NCI-H1092 treated with DMSO at 0.1 percent for 48 hours (cell line): ENCODE measurements around the gene CLDN7.
A peak's percentile ranks its signal among the peaks of the same experiment; 100 is the strongest.

Experiments
- DNase-seq: peaks from one replicate; lab custom pipeline; 2025; lab: John Stamatoyannopoulos, UW

Gene CLDN7

DNA sequence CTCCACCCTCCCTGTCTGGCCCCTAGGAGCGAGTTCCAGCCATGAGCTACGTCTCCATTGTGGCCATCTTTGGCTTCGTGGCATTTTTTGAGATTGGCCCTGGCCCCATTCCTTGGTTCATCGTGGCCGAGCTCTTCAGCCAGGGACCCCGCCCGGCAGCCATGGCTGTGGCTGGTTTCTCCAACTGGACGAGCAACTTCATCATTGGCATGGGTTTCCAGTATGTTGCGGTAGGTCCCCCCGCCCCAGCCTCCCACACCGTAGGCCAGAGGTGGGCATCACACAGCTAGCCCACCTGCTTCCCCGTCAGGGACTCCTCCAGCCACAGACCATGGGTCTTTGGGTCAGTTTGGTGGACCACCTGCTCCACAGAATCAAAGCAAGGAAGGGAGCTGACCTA lies 23.4 kb upstream of the CLDN7 start:
- no peak for DNase-seq

DNA sequence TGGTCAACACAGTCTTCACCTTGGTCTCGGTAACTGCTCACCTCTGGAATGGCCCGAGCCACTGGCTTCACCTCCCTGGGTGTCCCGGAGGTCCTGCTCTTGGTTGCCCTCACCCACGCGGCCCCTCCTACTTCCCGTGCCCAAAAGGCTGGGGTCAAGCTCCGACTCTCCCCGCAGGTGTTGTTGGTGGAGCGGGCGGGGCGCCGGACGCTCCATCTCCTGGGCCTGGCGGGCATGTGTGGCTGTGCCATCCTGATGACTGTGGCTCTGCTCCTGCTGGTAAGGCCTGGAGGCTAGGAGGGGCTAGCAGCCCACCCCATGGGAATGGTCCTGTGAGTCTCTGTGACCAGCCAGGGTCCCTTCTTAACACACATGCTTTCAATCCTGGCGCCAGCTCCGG lies 22.6 kb upstream of the CLDN7 start:
- DNase-seq: no peak

DNA sequence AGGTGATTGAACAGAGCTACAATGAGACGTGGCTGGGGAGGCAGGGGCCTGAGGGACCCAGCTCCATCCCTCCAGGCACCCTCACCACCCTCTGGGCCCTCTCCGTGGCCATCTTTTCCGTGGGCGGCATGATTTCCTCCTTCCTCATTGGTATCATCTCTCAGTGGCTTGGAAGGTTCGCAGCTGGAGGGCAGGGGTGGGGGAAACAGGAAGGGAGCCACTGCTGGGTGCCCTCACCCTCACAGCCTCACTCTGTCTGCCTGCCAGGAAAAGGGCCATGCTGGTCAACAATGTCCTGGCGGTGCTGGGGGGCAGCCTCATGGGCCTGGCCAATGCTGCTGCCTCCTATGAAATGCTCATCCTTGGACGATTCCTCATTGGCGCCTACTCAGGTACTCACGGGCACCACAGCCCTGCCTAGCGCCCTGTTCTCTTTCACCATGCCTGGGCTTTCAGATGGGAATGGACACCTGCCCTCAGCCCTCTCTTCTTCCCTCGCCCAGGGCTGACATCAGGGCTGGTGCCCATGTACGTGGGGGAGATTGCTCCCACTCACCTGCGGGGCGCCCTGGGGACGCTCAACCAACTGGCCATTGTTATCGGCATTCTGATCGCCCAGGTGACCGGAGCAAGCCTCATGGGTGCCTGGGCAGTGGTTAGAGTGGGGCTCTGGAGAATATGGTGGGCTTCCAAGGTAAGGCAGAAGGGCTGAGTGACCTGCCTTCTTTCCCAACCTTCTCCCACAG lies 21.4 kb upstream of the CLDN7 start:
- DNase-seq: no peak

DNA sequence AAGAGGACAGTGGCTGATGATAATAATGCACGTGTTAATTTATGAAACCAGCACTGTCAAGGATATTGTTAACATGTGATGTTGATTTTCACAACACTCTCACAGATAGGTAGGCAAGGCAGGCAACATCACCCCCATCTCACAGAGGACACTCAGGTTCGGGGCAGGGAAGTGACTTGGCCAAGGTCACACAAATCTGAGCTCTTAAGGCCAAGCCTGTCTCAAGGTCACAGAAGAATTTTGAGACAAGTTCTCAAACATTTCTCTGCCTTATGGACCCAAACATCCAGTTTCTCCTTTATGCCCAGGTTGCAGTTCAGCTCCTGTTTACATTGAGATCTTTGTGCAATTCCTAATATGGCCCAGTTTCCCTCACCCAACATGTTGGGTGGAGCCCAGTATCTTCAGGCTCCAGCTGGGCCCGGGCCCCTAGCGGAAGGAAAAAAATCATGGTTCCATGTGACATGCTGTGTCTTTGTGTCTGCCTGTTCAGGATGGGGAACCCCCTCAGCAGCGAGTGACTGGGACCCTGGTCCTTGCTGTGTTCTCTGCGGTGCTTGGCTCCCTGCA lies 20.6 kb upstream of the CLDN7 start:
- DNase-seq: no peak

DNA sequence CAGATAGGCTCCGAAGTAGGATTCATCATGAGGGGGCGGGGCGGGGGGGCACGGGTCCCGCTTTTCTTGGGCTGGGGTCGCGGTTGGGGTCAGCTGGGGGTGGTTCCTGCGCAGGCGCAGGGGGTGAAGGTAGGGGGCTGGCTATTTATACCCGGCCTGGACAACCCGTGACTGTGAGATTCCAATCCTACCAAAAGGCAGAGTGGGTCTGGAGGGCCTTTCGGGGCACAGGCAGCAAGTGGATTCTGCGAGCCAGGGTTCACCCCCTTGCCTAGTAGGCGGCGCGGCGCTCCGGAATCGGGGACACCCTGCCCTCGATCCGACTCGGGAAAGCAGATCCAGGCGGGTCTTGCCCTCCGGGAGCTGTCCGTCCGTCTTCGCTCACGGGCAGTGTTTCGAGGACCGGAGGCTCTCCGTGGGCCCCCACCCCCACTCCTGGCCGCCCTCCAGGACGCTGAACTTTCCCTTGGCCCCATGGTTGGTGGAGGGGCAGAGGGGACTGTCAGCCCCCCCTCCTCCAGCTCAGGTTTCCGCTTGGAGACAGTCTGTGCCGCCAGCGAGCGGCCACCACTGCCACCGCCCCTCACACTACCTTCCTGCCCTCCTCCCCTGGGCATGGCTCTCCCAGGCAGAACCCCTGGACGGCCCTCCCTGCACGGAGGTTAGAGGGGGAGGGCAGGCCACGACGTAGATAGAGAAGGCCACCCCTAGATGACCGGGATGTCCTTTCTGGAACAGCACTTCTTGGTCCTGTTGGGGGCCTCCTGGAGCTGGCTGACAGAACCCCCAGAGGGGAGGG lies 19.9 kb upstream of the CLDN7 start:
- DNase-seq: no peak

DNA sequence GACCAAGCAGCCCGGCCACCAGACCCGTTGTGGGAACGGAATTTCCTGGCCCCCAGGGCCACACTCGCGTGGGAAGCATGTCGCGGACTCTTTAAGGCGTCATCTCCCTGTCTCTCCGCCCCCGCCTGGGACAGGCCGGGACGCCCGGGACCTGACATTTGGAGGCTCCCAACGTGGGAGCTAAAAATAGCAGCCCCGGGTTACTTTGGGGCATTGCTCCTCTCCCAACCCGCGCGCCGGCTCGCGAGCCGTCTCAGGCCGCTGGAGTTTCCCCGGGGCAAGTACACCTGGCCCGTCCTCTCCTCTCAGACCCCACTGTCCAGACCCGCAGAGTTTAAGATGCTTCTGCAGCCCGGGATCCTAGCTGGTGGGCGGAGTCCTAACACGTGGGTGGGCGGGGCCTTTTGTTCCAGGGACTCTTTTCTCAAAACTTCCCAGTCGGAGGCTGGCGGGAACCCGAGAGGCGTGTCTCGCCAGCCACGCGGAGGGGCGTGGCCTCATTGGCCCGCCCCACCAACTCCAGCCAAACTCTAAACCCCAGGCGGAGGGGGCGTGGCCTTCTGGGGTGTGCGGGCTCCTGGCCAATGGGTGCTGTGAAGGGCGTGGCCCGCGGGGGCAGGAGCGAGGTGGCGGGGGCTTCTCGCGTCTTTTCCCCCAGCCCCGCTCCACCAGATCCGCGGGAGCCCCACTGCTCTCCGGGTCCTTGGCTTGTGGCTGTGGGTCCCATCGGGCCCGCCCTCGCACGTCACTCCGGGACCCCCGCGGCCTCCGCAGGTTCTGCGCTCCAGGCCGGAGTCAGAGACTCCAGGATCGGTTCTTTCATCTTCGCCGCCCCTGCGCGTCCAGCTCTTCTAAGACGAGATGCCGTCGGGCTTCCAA lies 19.0 kb upstream of the CLDN7 start, which contains the start of gene SLC2A4:
TSS of gene SLC2A4 (plus strand) at position 645 of the 879 bp plus-strand sequence. CDS start at position 862, 217 bp downstream.
- DNase-seq: peak; percentile 24

DNA sequence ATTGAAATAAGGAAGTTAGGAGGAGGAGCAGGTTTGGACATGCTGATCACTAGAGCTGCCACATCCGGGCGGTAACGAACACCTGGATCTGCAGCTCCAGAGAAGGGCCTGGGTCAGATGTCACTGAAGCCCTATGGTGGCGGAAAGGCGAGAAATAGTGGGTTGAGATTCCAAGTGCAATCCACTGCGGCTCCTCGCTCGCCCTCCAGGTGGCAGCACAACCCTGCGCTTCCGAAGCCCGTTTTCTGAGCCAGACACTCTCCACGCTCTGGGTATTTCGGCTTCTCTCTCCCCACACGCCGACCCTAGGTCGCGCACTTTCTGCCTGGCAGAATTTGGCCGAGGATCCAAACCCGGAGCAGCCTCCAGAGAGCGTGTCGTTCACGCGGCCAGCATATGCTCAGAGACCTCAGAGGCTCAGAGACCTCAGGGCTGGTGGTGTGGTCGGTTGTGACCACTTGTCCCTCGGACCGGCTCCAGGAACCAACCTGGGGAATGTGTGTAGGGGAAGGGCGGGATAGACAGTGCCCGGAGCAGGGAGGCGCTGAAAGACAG lies 18.3 kb upstream of the CLDN7 start:
- peak; percentile 61 for DNase-seq

DNA sequence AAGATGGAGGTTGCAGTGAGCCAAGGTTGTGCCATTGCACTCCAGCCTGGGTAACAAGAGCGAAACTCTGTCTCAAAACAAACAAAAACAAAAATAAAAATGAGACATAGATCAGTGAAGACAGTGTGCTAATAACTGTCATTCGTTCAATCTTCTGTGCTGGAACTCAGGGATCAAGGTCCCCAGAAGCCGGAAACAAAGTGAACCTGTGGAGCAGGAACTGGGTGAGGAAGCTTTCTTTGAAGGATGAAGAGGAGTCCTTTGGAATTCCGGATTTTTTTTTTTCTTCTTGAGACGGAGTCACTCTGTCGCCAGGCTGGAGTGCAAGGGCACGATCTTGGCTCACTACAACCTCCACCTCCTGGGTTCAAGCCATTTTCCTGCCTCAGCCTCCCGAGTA lies 17.2 kb upstream of the CLDN7 start:
- no peak for DNase-seq

DNA sequence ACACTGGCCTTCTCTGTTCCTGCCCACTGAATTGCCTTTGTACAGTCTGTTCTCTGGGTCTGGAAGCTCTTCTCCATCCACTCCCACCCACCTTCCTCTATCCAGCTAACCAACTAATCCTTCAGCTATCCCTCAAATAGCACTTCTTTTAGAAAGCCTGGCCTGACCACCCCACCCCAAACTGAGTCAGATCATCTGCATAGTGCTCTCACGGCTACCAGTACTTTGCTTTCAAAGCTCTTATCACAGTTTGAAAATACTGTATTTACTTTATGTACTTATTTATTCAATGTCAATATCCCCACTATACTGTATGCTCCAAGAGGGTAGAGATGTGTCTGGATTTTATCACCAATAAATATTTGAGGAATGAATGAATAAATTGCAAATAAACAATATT lies 4.5 kb upstream of the CLDN7 start:
- no peak for DNase-seq

DNA sequence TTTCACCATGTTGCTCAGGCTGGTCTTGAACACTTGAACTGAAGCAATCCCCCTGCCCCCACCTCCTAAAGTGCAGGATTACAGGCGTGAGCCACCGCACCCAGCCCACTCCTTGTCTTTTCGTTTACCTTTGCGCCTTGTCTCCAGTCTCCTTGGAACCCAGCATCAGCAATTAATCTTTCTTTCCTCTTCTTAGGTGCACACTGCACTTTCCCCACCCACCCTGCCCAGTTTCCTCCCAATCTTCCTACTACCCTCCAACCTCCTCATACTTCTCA lies 1.5 kb upstream of the CLDN7 start:
- no peak for DNase-seq

DNA sequence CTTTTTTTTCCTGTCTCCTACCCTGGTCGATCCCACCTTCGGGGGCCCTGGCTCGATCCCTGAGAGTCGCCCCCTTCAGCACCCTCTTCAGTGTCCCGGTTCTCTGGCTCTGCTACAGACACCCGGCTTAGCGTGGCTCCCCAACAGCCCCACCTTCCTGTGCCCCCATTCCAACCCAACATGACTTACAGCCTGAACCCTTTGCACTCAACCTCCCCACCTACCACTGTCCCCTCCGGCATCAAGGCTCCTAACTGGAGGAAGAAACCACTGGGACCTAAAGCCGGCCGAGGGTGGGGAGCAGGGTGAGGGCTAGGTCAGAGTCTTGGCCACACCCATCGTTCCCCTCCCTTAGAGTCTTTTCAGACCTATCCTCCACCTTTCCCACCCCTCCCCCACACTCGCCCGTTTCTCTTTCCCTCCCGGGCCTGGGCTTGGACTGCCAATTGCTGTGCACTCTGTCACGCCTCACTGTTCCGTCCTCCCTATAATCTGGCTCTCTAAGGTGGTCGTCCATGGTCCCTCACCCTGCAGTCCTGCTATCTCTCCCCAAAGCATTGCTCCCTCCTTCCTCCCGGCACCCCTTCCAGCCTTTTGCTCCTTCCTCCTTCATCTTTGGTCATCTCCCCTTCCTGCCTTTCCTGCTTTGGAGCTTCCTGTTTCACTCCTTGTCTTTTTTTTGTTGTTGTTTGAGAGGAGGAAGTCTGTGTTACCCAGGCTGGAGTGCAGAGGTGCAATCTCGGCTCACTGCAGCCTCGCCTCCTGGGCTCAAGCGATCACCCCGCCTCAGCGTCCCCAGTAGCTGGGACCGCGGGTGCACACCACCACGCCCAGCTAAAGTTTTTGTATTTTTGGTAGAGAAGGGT lies 890 bp upstream of the CLDN7 start:
- DNase-seq: no peak

DNA sequence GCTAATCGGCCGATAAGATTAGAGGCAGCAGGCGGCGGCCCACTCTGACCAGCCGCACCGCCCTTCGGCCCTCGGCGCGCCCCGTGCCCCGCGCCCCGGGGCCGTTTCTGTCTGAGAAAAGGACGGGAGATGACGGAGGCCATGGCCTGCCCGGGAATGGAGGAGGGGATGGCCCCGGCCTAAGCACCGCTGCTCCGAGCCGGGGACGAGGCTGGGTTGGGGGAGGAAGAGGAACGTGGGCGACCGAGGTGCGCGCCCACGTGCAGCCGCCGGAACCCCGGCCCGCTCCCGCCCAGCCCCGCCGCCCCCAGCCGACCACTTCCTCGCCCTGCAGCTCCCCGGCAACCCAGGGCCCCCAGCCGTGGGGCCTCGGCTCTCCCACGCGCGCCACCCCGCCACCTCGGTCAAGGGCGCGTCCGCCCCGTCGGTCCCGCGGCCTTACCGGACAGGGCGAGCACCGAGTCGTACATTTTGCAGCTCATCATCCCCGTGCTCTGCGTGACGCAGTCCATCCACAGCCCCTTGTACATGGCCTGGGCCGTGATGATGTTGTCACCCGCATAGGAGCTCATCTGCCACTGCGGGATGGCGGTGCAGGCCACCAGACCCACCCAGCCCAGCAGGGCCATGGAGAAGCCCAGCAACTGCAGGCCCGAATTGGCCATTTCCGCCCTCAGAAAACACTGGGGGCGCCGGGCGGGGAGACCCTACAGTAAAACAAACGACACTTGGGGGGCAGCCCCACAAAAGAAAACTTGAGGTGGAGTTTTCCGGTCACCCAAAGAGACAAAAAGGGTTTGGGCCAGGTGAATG lies 693 bp downstream of the CLDN7 start:
- no peak for DNase-seq

DNA sequence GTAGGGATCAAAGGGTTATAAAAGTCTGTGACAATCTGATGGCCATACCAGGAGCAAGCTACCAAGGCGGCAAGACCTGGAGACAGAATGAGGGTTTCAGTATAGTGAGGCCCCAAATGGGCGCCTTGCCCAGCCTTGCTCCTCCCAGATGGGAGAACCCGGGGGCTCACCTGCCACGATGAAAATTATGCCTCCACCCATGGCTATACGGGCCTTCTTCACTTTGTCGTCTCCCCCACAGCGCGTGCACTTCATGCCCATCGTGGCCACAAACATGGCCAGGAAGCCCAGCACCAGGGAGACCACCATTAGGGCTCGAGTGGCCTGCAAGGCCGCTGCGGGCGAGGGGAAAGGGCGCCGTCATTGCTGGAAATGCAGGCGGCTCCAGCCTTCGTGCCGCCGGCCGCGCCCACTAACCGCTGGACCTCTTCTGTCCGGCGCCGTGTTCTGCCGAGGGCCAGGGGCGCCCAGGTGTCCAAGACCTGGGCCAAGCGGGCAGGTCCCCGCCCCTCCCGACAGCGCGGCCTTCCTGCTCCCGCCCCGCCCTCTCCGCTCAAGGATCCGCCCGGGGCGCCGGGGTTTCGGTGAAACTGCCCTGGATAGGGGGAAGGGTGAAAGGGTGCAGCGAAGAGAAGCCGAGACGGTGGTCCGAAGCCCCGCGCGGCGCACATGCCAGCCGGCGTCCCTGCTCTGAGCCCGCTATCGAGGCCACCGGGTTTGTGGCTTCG lies 1.5 kb downstream of the CLDN7 start:
- DNase-seq: no peak

DNA sequence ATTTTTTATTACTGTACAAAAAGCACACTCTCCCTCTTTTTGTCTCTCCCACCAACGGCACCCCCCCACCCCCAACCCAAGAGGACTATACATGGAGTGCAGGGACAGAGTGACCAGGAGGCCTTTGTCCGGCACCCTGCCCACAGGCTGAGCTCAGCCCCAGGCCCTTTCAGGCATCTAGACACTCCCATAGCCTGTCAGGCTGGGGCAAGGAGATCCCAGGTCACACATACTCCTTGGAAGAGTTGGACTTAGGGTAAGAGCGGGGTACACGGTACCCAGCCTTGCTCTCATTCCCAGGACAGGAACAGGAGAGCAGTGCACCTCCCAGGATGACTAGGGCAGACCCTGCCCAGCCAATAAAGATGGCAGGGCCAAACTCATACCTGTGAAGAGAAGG lies 2.1 kb downstream of the CLDN7 start:
- DNase-seq: no peak

DNA sequence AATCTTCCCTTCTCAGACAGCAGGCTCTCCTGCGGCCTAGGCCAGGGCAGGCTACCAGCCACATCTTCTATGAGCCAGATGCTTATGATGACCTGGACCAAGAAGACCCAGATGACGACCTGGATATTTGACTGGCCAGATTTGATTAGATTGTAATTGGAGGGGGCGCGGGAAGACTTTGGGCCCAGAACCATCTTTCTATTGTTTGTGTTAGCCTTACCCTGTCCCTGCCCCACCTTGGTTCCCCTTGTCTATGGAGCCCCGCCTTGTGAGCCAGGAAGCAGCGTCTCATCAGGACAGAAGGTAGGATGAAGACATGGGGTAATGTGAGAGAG lies 2.8 kb downstream of the CLDN7 start:
- no peak for DNase-seq

DNA sequence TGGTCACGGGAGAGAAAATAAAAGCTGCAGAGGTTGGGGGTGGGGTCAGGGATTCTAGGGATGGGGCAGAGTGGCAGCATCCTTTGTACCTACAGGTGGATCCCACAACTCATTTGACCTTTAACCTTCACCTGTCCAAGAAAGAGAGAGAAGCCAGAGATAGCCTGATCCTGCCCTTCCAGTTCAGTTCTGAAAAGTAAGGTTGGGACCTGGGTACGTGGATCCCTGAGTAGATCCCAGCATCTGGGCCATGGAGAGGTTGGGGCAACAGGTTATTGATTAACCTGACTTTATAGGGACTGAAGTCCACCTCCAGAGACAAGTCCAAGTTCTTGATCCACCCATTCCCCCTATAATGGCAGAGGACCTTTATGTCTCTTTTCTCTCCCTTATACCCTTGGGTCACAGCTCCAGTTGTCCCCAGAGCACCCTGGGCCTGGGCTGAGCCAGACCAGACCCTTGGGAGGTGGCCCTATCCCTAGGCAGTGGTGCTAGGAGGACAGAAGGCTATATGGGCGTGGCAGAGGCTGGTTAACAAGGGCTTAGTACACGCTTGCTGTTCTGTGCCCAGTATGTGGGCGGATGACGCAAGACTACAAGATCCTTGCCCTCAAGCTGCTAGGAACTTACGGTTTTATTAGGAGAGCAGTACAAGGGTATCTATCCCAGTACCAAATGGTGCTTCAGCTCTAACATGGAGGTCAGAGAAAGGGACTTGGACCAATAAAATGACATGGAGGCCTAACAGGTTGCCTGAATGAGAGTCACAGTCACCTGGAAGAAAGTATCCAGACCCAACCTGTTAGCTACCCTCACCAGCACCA lies 3.3 kb downstream of the CLDN7 start:
- no peak for DNase-seq

DNA sequence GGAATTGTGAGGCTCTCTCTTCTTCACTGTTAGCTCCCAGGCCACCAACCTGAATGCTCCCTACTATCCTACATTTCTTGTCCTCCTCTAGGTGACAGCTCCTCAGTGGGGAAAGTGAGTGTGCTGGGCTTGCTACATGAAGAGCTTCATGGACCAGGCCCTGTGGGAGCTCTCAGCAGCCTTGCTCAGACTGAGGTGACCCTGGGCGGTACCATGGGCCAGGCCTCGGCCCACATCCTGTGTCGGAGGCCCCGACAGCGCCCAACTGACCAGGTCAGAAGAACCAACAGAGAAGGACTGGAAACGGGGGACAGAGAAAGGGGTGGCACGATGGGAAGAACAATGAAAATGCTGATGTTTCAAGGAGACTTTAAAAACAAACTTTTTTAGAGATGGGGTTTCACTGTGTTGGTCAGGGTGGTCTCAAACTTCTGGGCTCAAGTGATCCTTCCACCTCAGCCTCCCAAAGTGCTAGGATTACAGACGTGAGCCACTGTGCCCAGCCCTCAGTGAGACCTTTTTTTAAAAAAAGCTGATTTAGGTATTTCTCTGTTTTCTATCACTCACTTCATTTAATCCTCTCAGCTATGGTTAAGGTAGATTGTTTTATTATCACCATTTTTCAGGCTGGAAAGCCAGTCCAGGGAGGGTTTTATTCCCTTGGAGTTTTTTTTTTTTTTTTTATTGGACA lies 5.4 kb downstream of the CLDN7 start:
- no peak for DNase-seq

DNA sequence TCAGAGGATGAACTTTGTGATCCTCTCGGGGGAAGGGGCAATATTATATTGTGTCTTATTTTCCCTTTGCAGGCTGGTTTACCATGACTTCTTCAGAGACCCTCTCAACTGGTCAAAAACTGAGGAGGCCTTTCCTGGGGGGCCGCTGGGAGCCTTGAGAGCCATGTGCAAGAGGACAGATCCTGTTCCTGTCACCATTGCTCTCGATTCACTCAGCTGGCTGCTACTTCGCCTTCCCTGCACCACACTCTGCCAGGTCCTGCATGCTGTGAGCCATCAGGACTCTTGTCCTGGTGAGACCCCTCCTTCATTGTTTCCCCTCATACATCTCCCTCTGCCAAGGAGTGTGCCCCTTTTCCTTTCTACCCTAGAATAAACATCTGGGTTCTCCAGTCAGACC lies 7.8 kb downstream of the CLDN7 start:
- DNase-seq: no peak
